Astrocyte of the cerebellum (primary cell): ENCODE data around the gene ANGPTL5.

ENCODE experiments used
- DNase-seq: peaks from one replicate; pipeline ENCODE4 v3.0.0-alpha.2; 2011; ENCODE audit warnings: low read depth
- H3K4me3 ChIP-seq: 2 replicates; pipeline ENCODE4 v1.5.1; 2011; ENCODE audit warnings: mild to moderate bottlenecking, low read depth, low read length, moderate library complexity
- in situ Hi-C: cut with HindIII; loops from 2 replicates; pipeline ENCODE4 v1.10.0; 2017; ENCODE audit warnings: low sequenced_read_pairs
- TF ChIP-seq, protein P1 (sequence below): IDR thresholded peaks from 2 replicates; pipeline ENCODE4 v1.5.1; 2012; ENCODE audit warnings: low read length, low read depth, moderate library complexity, mild to moderate bottlenecking; ENCODE audit errors: missing control alignments

ANGPTL5 gene

DNA sequence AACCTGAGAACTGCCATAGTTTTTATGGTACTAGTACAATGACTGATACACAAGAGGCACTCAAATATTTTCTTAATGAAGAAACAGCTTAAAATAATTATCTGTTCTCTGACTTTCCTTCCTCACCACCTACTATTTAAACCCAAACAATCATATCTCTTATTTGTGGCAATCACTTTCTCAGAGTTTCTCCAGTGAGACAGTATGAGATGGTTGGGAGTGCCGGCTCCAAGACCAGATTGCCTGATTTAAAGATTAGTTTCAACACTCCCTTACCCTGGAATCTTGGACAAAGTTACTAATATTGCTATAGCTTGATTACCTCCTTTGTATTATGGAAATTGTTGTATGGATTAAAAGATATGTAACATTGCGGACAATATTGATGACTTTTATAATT is 7.2 kb downstream of the ANGPTL5 start:
- DNase-seq, result no peak
- in situ Hi-C loops, result no loop called here
- no peak overlapping the region for H3K4me3 ChIP-seq
- TF ChIP-seq, protein P1, sequence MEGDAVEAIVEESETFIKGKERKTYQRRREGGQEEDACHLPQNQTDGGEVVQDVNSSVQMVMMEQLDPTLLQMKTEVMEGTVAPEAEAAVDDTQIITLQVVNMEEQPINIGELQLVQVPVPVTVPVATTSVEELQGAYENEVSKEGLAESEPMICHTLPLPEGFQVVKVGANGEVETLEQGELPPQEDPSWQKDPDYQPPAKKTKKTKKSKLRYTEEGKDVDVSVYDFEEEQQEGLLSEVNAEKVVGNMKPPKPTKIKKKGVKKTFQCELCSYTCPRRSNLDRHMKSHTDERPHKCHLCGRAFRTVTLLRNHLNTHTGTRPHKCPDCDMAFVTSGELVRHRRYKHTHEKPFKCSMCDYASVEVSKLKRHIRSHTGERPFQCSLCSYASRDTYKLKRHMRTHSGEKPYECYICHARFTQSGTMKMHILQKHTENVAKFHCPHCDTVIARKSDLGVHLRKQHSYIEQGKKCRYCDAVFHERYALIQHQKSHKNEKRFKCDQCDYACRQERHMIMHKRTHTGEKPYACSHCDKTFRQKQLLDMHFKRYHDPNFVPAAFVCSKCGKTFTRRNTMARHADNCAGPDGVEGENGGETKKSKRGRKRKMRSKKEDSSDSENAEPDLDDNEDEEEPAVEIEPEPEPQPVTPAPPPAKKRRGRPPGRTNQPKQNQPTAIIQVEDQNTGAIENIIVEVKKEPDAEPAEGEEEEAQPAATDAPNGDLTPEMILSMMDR, result no peak

DNA sequence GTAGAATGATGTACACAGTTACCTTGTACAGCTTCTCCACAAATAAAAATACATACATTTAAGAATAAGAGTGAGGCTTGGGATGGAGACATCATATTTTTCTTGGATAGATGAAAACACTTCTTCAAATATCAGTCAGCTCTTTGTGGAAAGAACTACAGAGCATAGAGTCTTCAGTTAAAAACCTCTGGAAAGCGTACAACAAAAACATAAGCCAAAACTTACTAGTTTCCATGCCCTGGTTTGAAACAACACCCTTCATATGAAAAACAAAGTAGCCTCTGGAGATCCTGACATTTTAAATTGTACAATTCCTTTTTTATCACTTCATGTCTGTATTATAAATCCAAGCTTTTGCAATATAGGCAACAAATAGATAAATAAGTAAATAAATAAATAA is 8.5 kb downstream of the ANGPTL5 start:
- TF ChIP-seq, protein P1, result no peak
- H3K4me3 ChIP-seq, result no peak overlapping the region
- in situ Hi-C loops, result no loop called here
- no peak for DNase-seq

DNA sequence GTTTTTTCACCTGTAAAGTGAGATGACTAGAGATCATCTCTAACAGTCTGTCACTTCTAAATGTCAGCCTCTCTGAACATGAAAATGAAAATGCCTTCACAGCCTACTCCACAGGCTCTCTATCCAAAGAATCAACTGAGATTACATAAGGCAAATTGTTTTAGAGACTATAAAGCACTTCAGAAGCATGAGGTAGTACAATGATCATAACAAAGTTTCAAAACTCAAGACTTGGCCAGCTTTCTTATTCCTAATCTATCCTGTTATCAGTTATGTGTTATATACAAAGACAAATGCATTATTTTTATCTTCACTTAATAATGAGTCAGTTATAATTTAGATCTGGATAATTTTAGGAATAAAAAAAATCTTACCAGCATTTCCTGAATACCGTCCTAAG is 21.8 kb downstream of the ANGPTL5 start:
- no peak for DNase-seq
- H3K4me3 ChIP-seq, result no peak overlapping the region
- in situ Hi-C loops, result no loop called here
- TF ChIP-seq, protein P1, result no peak

DNA sequence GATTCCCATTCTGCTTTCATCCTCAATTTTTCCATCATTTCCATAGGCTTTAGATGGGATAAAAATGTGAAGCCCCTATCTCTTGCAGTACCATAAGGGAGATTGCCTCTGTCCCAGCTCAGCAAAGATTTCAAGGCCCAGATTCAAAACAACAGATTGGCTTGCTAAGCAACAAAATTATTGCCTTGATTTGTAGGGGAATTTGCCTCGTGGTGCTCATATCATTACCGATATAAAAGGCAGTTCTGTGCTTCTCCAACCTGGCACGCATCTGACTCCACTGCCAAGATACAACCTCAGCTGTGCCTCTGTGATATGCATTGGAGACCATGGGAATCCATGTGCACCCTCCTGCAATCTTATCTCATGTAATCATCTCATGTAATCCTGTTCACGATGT is 26.6 kb downstream of the ANGPTL5 start:
- H3K4me3 ChIP-seq, result no peak overlapping the region
- in situ Hi-C loops, result no loop called here
- TF ChIP-seq, protein P1, result no peak
- DNase-seq, result no peak

DNA sequence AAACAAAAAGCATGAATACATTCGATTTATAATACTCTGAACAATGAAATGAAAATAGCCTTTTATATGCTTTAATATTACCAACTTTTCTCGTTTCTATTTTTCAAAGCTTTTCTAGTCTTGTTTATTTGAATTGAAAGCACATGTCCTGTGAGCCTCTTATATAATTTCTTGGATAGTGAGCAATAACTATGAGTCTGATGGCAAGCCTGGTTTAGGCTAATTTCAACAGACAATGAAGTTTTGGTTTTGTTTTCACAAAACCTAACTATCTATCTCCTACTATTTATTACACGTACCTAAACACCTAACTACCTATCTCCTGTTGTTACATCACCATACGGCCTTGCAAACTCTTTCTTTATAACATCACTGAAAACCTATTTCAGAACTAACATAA is 30.7 kb downstream of the ANGPTL5 start:
- no peak for DNase-seq
- no peak overlapping the region for H3K4me3 ChIP-seq
- TF ChIP-seq, protein P1, result no peak
- in situ Hi-C loops, result no loop called here

DNA sequence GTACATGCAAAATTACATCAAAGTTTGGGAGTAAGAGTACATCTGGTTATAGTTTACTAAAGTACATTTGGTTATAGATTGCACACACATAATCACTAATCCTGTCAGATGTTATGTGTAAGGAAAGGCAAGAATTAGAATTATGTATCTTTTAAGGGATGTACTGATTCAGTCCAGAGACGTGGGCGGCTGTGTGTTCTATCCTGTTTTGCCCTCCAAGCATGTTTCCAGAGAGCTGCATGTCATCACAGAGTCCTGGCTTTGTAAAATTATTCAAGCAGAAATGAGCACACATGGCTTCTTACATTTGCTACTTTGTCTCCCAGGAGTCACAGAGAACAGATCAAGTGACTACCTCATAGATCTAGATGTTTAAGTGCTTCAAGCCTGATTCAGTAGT is 34.7 kb downstream of the ANGPTL5 start:
- no peak for DNase-seq
- no peak overlapping the region for H3K4me3 ChIP-seq
- TF ChIP-seq, protein P1, result no peak
- in situ Hi-C loops, result no loop called here

DNA sequence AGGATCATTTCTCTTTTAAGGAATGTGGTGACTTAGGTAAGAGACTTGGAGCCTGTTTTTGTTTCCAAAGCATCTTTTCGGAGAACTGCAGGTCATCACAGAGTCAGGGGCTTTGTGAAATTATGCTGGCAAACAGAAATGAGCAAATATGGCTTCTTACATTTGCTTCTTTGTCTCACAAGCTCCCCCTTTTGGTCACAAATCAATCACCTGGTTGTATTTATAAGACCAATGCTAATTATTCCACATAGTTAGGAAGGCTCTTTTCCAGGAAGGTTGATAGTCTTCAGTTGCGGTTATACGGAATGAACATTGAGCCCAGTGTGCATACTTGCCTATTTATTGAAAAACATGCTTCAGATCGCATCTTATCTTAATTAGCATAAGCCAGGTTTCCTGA is 36.1 kb downstream of the ANGPTL5 start:
- TF ChIP-seq, protein P1, result peak; percentile 54
- DNase-seq, result peak; percentile 65
- H3K4me3 ChIP-seq, result no peak overlapping the region
- in situ Hi-C loops, result no loop called here
